HT-29 (cell line): ENCODE data around the gene SLC35E1. TPM values are rescaled to one million over a fixed set of nuclear protein-coding genes. Genes with fewer than 3 reads are reported as not detected.

Experiments
- small RNA-seq: library from RNA; depleted of rRNA; stranded (forward); fragments of <200 nt; gene quantifications from one replicate; pipeline ENCODE3, GENCODE V24; 2014
- total RNA-seq: library from RNA; depleted of rRNA; stranded (reverse); fragments of >200 nt; shearing (Covaris generic); gene quantifications from 2 replicates; pipeline ENCODE4 v1.2.3, GENCODE V29; 2014; rRNA removed

Gene SLC35E1
- total RNA-seq, 1 experiment from 2014 or later: 23.4 TPM

Small RNA genes lying within 50 kb of the gene (small RNA-seq; reads per million reads assigned to genes)
- not detected for gene RN7SL146P

Other genes starting within 250 kb of the SLC35E1 start
- gene KLF2, start 247.6 kb downstream of the SLC35E1 start, total RNA-seq: 3.5 and 5.9 TPM in 2 replicates
- 5.0 and 10.4 TPM in 2 replicates for gene EPS15L1, start 100.4 kb downstream of the SLC35E1 start, total RNA-seq
- 0.05 and 0.20 TPM in 2 replicates for gene CALR3, start 76.2 kb downstream of the SLC35E1 start, total RNA-seq
- gene C19orf44, start 76.0 kb downstream of the SLC35E1 start, total RNA-seq: 0.81 and 4.5 TPM in 2 replicates
- 8.8 and 10.7 TPM in 2 replicates for gene CHERP, start 30.0 kb downstream of the SLC35E1 start, total RNA-seq
- gene MED26, start 55.8 kb upstream of the SLC35E1 start, total RNA-seq: 9.6 and 12.5 TPM in 2 replicates
- gene SMIM7, start 87.7 kb upstream of the SLC35E1 start, total RNA-seq: 32.7 and 33.9 TPM in 2 replicates
- 10.1 and 14.2 TPM in 2 replicates for gene TMEM38A, start 88.7 kb upstream of the SLC35E1 start, total RNA-seq
- gene NWD1, start 147.4 kb upstream of the SLC35E1 start, total RNA-seq: 0.70 and 0.89 TPM in 2 replicates